Measurements from ENCODE around the gene MRPL44. TPM values are rescaled to one million over a fixed set of nuclear protein-coding genes. Genes with fewer than 3 reads are reported as not detected.

Gene MRPL44
- total and polyA plus RNA-seq, 2 of the 13 experiments (the other 11 are each of a cell fraction or from before 2014, with no cell fraction given), result 38.4 to 78.0 TPM

GRCh38 chr2:223908304-223908998, 48.8 kb upstream of the MRPL44 start (continued):
- TF ChIP-seq ZBTB37 (CRISPR knock-in tag; IDR thresholded peaks at IDR 0.05), result peak; percentile 83
- TF ChIP-seq ERF (CRISPR knock-in tag; IDR thresholded peaks at IDR 0.05), result peak; percentile 93
- peak; percentile 55; the same call in 1 of the 2 replicates for TF ChIP-seq ZNF441 (CRISPR knock-in tag; IDR thresholded peaks at IDR 0.05; ENCODE audit: borderline replicate concordance)
- no peak for TF ChIP-seq RNF2 (conservative IDR thresholded peaks at IDR 0.05; ENCODE audit: low read depth)
- TF ChIP-seq YY1 (IDR thresholded peaks at IDR 0.05; ENCODE audit: insufficient read depth, insufficient replicate concordance, low read depth, low read length), result no peak
- TF ChIP-seq SALL1 (CRISPR knock-in tag; IDR thresholded peaks at IDR 0.05), result peak; percentile 99
- TF ChIP-seq ZBTB25 (CRISPR knock-in tag; IDR thresholded peaks at IDR 0.05), result 0 out of 2 replicates have a peak, but pooled peaks have one; percentile 36
- TF ChIP-seq ZFY (CRISPR knock-in tag; IDR thresholded peaks at IDR 0.05), result peak; percentile 36; the same call in 1 of the 2 replicates
- no peak for TF ChIP-seq ZNF513 (CRISPR knock-in tag; conservative IDR thresholded peaks at IDR 0.05)
- TF ChIP-seq RBAK (CRISPR knock-in tag; IDR thresholded peaks at IDR 0.05), result no peak
- TF ChIP-seq ZNF710 (CRISPR knock-in tag; IDR thresholded peaks at IDR 0.05; ENCODE audit: borderline replicate concordance), result peak; percentile 100
- TF ChIP-seq TGIF2 (CRISPR knock-in tag; IDR thresholded peaks at IDR 0.05), result peak; percentile 85
- no peak for TF ChIP-seq NKX3-1 (CRISPR knock-in tag; IDR thresholded peaks at IDR 0.05)
- peak; percentile 66 for TF ChIP-seq FOSL2 (CRISPR knock-in tag; IDR thresholded peaks at IDR 0.05)
- TF ChIP-seq NAIF1 (CRISPR knock-in tag; IDR thresholded peaks at IDR 0.05; ENCODE audit: borderline replicate concordance), result peak; percentile 93
- TF ChIP-seq IKZF5 (CRISPR knock-in tag; IDR thresholded peaks at IDR 0.05), result peak; percentile 94
- no peak for TF ChIP-seq LBX2 (CRISPR knock-in tag; IDR thresholded peaks at IDR 0.05; ENCODE audit: borderline replicate concordance)
- no peak for TF ChIP-seq PTBP1 (IDR thresholded peaks at IDR 0.05; ENCODE audit: low read depth, low read length, poor library complexity, severe bottlenecking)
- no peak; the same call in 1 of the 2 replicates for TF ChIP-seq ZNF780A (CRISPR knock-in tag; IDR thresholded peaks at IDR 0.05)
- peak; percentile 83; the same call in 1 of the 2 replicates for TF ChIP-seq MEIS2 (CRISPR knock-in tag; IDR thresholded peaks at IDR 0.05)

Measured in HepG2 (cell line).